HCT116 (cell line): ENCODE data around the gene HSPA9. TPM values are rescaled to one million over a fixed set of nuclear protein-coding genes. Genes with fewer than 3 reads are reported as not detected.

ENCODE experiments used
- ATAC-seq: fragments of 200-7000 bp; cut with Tn5 transposase; 2 replicates; pipeline ENCODE4 v1.9.1; 2020; ENCODE audit warnings: mild to moderate bottlenecking, moderate library complexity
- BruUV-seq: library from RNA; stranded (reverse); fragments of 400-500 nt; replicated peaks from 2 replicates; lab custom pipeline; 2021; lab: Mats Ljungman, UMichigan
- CTCF ChIA-PET: fragments of 300-600 bp; sonication (Branson Sonifier 250); formaldehyde crosslinking; loops from one replicate; lab custom pipeline; 2021; ENCODE audit warnings: antibody characterized with exemption; lab: Charles Lee
- POLR2A ChIA-PET: fragments of 300-600, 350-600 bp; sonication (Branson Sonifier 250); formaldehyde crosslinking; loops from one replicate; lab custom pipeline; 2021; ENCODE audit warnings: antibody characterized with exemption; lab: Charles Lee
- RAD21 ChIA-PET, 2 experiments: fragments of 300-600 bp; sonication (Branson Sonifier 250); formaldehyde crosslinking; loops; one replicate each; lab custom pipeline; 2023; ENCODE audit warnings: low total read pairs in 2 of 2; ENCODE audit not compliant: uncharacterized antibody in 2 of 2, unreplicated experiment in 2 of 2, low non-redundant PET in 1 of 2; lab: Charles Lee
- DNase-seq: peaks from one replicate; pipeline ENCODE4 v3.0.0-alpha.2; 2010; ENCODE audit warnings: low read depth, low spot score
- H2AFZ ChIP-seq: fragments of 200-600 bp; shearing (Covaris generic), sonication (generic); 2 replicates; pipeline ENCODE4 v1.6.1; 2017; ENCODE audit warnings: low read depth, mixed run types, mixed read lengths, antibody characterized with exemption, low read length; ENCODE audit not compliant: poor library complexity, severe bottlenecking
- H3K27ac ChIP-seq: 2 replicates; pipeline ENCODE4 v1.5.1; 2012; ENCODE audit warnings: low read depth, low read length
- H3K27me3 ChIP-seq: fragments of 200-600 bp; sonication (generic); 2 replicates; pipeline ENCODE4 v1.6.1; 2016; ENCODE audit warnings: mixed run types, low read length, mixed read lengths; ENCODE audit not compliant: insufficient read depth
- H3K36me3 ChIP-seq, 2 experiments: fragments of 200-500 bp in 1 of 2; fragments of 200-600 bp in 1 of 2; sonication (Bioruptor generic) in 1 of 2; sonication (generic) in 1 of 2; 2 replicates each; pipeline versions ENCODE4 v1.5.1 to v1.6.1; 2014 to 2016; ENCODE audit warnings: low read length in 2 of 2, inconsistent platforms in 1 of 2, mixed read lengths in 1 of 2, mixed run types in 1 of 2; ENCODE audit not compliant: insufficient read depth in 2 of 2, control insufficient read depth in 1 of 2
- H3K4me1 ChIP-seq, 2 experiments: fragments of 200-600 bp in 1 of 2; sonication (generic) in 1 of 2; 2 replicates each; pipeline versions ENCODE4 v1.5.1 to v1.6.1; 2012 to 2017; ENCODE audit warnings: low read length in 2 of 2, inconsistent platforms in 1 of 2, mild to moderate bottlenecking in 1 of 2, mixed read lengths in 1 of 2, mixed run types in 1 of 2, moderate library complexity in 1 of 2; ENCODE audit not compliant: insufficient read depth in 2 of 2, control insufficient read depth in 1 of 2
- H3K4me2 ChIP-seq: fragments of 200-600 bp; sonication (generic); 2 replicates; pipeline ENCODE4 v1.6.1; 2017; ENCODE audit warnings: mixed run types, low read length, mixed read lengths
- H3K4me3 ChIP-seq, 2 experiments: fragments of 200-600 bp in 1 of 2; sonication (generic) in 1 of 2; replicated peaks in 1 of 2; 2 replicates each; pipeline ENCODE4 v1.5.1; 2011 to 2016; ENCODE audit warnings: low read length in 2 of 2, control low read depth in 1 of 2, low read depth in 1 of 2, mild to moderate bottlenecking in 1 of 2, mixed read lengths in 1 of 2, mixed run types in 1 of 2
- H3K79me2 ChIP-seq: fragments of 200-600 bp; sonication (generic); 2 replicates; pipeline ENCODE4 v1.6.1; 2017; ENCODE audit warnings: mild to moderate bottlenecking, mixed run types, low read length, moderate library complexity, mixed read lengths; ENCODE audit not compliant: insufficient read depth
- H3K9ac ChIP-seq: fragments of 200-600 bp; sonication (generic); 2 replicates; pipeline ENCODE4 v1.6.1; 2016; ENCODE audit warnings: low read length, mixed read lengths
- H3K9me2 ChIP-seq: fragments of 200-600 bp; sonication (generic), shearing (Covaris generic); 2 replicates; pipeline ENCODE4 v1.6.1; 2017; ENCODE audit warnings: mixed run types, mild to moderate bottlenecking, moderate library complexity; ENCODE audit not compliant: insufficient read depth
- H3K9me3 ChIP-seq, 2 experiments: fragments of 200-500 bp in 1 of 2; fragments of 200-600 bp in 1 of 2; sonication (Bioruptor generic) in 1 of 2; sonication (generic) in 1 of 2; 2 replicates each; pipeline ENCODE4 v1.6.1; 2014 to 2017; ENCODE audit warnings: low read length in 2 of 2, mixed read lengths in 2 of 2, inconsistent platforms in 1 of 2, low read depth in 1 of 2, mild to moderate bottlenecking in 1 of 2, mixed run types in 1 of 2, moderate library complexity in 1 of 2; ENCODE audit not compliant: control insufficient read depth in 1 of 2, insufficient read depth in 1 of 2
- H4K20me1 ChIP-seq: fragments of 200-600 bp; sonication (generic), shearing (Covaris generic); 2 replicates; pipeline ENCODE4 v1.6.1; 2017; ENCODE audit warnings: mixed run types, mild to moderate bottlenecking, moderate library complexity; ENCODE audit not compliant: insufficient read depth
- CBX3 ChIP-seq: IDR thresholded peaks from 2 replicates; pipeline ENCODE4 v1.6.1; 2012; ENCODE audit warnings: low read depth
- EGR1 ChIP-seq: IDR thresholded peaks from 2 replicates; pipeline ENCODE4 v1.6.1; 2012; ENCODE audit warnings: low read depth
- EZH2phosphoT487 ChIP-seq: fragments of 200-600 bp; IDR thresholded peaks from 2 replicates; pipeline ENCODE4 v1.6.1; 2018; ENCODE audit warnings: antibody characterized with exemption, borderline replicate concordance
- FOSL1 ChIP-seq: IDR thresholded peaks from 2 replicates; pipeline ENCODE4 v1.6.1; 2012; ENCODE audit warnings: low read depth
- POLR2AphosphoS5 ChIP-seq: IDR thresholded peaks from 2 replicates; pipeline ENCODE4 v1.6.1; 2011; ENCODE audit warnings: mild to moderate bottlenecking, low read depth, low read length, moderate library complexity
- RAD21 ChIP-seq: IDR thresholded peaks from 2 replicates; pipeline ENCODE4 v1.6.1; 2012; ENCODE audit warnings: low read depth, mild to moderate bottlenecking
- REST ChIP-seq: IDR thresholded peaks from 2 replicates; pipeline ENCODE4 v1.6.1; 2012; ENCODE audit warnings: low read depth
- SIN3A ChIP-seq: IDR thresholded peaks from 2 replicates; pipeline ENCODE4 v1.6.1; 2012; ENCODE audit warnings: low read depth
- SRF ChIP-seq: IDR thresholded peaks from 2 replicates; pipeline ENCODE4 v1.6.1; 2012; ENCODE audit warnings: low read depth
- intact Hi-C: fragments of 100-400 bp; cut with micrococcal nuclease; formaldehyde crosslinking; loops from 2 replicates; pipeline ENCODE4 v1.10.0; 2022
- total RNA-seq: library from RNA; stranded (reverse); gene quantifications from one replicate; pipeline ENCODE4 v1.2.1, GENCODE V29; 2021; ENCODE audit not compliant: unreplicated experiment

Gene HSPA9
- total RNA-seq, 1 experiment from 2014 or later = 486 TPM

GRCh38 chr5:138552657-138553056 is 22.5 kb downstream of the HSPA9 start:
- Histone ChIP-seq H2AFZ (no peak overlapping the region), H3K9me3 (no peaks in the 10 kb centered on the region), H3K27ac (no peak overlapping the region), H3K4me1 (no peaks in the 10 kb centered on the region), H3K9me2 (no peaks in the 10 kb centered on the region), H3K4me3 (no peak overlapping the region), H3K4me2 (no peak overlapping the region), H3K9ac (no peak overlapping the region), H3K36me3 (peaks cover 37 to 39% of the 10 kb centered on the region in 2 experiments), H4K20me1 (peaks cover 3% of the 10 kb centered on the region; the same call in 1 of the 2 replicates), H3K79me2 (peaks cover 36% of the 10 kb centered on the region), H3K27me3 (no peaks in the 10 kb centered on the region)
- RAD21 ChIA-PET = no interaction called here
- ATAC-seq (peak; percentile 11), DNase-seq (no peak)
- POLR2A ChIA-PET = interaction anchor here (1.1 to 1.9 kb wide), 4 partner anchors 10 to 17 kb away, joined by 3 to 9 read pairs (median 5); partner anchors contain the start of gene ETF1
- intact Hi-C loops = no loop called here
- TF ChIP-seq REST (no peak), POLR2AphosphoS5 (peak; percentile 40), RAD21 (no peak), EGR1 (no peak), CBX3 (no peak)
- CTCF ChIA-PET = no interaction called here
- no TSS peak for BruUV-seq

- Histone ChIP-seq H2AFZ (no peak overlapping the region), H3K4me3 (no peak overlapping the region), H3K4me2 (no peak overlapping the region), H3K4me1 (peaks cover 7 to 14% of the 10 kb centered on the region in 2 experiments; a peak in 3 of 4 replicates), H3K9me2 (no peaks in the 10 kb centered on the region), H3K79me2 (peaks cover 51% of the 10 kb centered on the region), H3K9me3 (no peaks in the 10 kb centered on the region), H4K20me1 (no peaks in the 10 kb centered on the region; the same call in 1 of the 2 replicates), H3K36me3 (peaks cover 6 to 11% of the 10 kb centered on the region in 2 experiments; a peak in 2 of 4 replicates), H3K9ac (no peak overlapping the region), H3K27ac (no peak overlapping the region), H3K27me3 (no peaks in the 10 kb centered on the region)
- intact Hi-C loops = loop anchor here (2.0 to 10.0 kb wide), 2 partner anchors 99 to 365 kb away; no protein-coding TSS in a partner anchor
- ChIA-PET POLR2A (no interaction called here), CTCF (interaction anchor here (0.7 kb wide), 1 partner anchor 367 kb away, joined by 3 read pairs; no protein-coding TSS in a partner anchor), RAD21 (no interaction called here)
- ATAC-seq = no peak
- TF ChIP-seq EZH2phosphoT487 (no peak), RAD21 (no peak), SIN3A (no peak), FOSL1 (no peak), SRF (no peak), POLR2AphosphoS5 (no peak)
- no TSS peak for BruUV-seq
- DNase-seq = no peak
Observed at GRCh38 chr5:138549414-138549813, 25.8 kb downstream of the HSPA9 start.
